AG09319 (cell line): Measurements from ENCODE around the gene ACBD6.

Source experiments
- DNase-seq: peaks from one replicate; pipeline ENCODE4 v3.0.0-alpha.2; 2010; ENCODE audit warnings: low read depth; ENCODE audit errors: extremely low read depth
- CTCF ChIP-seq: IDR thresholded peaks from 2 replicates; pipeline ENCODE4 v1.5.1; 2011; ENCODE audit warnings: low read depth, mild to moderate bottlenecking, inconsistent platforms, low read length, moderate library complexity

ACBD6 gene

GRCh38 chr1:180456191-180456590 lies 46.2 kb downstream of the ACBD6 start:
- DNase-seq: no peak
- no peak for TF ChIP-seq CTCF

- TF ChIP-seq CTCF: no peak
These were observed 50.9 kb downstream of the ACBD6 start for GRCh38 chr1:180451504-180451903.

GRCh38 chr1:180444522-180444921 lies 57.9 kb downstream of the ACBD6 start:
- no peak for DNase-seq
- no peak for TF ChIP-seq CTCF

More at GRCh38 chr1:180451504-180451903, 50.9 kb downstream of the ACBD6 start:
- DNase-seq: no peak

GRCh38 chr1:180440335-180440734 lies 62.0 kb downstream of the ACBD6 start:
- no peak for TF ChIP-seq CTCF
- no peak for DNase-seq

- TF ChIP-seq CTCF: no peak
- DNase-seq: no peak
These were observed 66.8 kb downstream of the ACBD6 start for GRCh38 chr1:180435566-180435965.

- no peak for DNase-seq
These were observed 68.5 kb downstream of the ACBD6 start for GRCh38 chr1:180433873-180434272.

GRCh38 chr1:180431683-180432082 lies 70.7 kb downstream of the ACBD6 start:
- DNase-seq: no peak
- no peak for TF ChIP-seq CTCF

More at GRCh38 chr1:180433873-180434272, 68.5 kb downstream of the ACBD6 start:
- TF ChIP-seq CTCF: no peak
